ENCODE measurements around the gene PRKCA. TPM values are rescaled to one million over a fixed set of nuclear protein-coding genes. Genes with fewer than 3 reads are reported as not detected.

The PRKCA gene
- total and polyA plus RNA-seq, 2 of the 13 experiments (the other 11 are each of a cell fraction or from before 2014, with no cell fraction given), result 18.5 to 21.5 TPM

GRCh38 chr17:66459811-66460270, 157.4 kb downstream of the PRKCA start (continued):
- TF ChIP-seq AHDC1 (CRISPR knock-in tag; IDR thresholded peaks at IDR 0.05; ENCODE audit: borderline replicate concordance) (peak; percentile 74; the same call in 1 of the 2 replicates), MEF2D (CRISPR knock-in tag; IDR thresholded peaks at IDR 0.05) (0 out of 2 replicates have a peak, but pooled peaks have one; percentile 35), ZMAT3 (CRISPR knock-in tag; conservative IDR thresholded peaks at IDR 0.05) (peak; percentile 57; the same call in 1 of the 2 replicates), SP4 (CRISPR knock-in tag; IDR thresholded peaks at IDR 0.05) (no peak), HIVEP1 (CRISPR knock-in tag; IDR thresholded peaks at IDR 0.05) (no peak), CEBPB (IDR thresholded peaks at IDR 0.05; ENCODE audit: borderline replicate concordance, low read depth, low read length) (peak; percentile 98), KMT2A (CRISPR knock-in tag; IDR thresholded peaks at IDR 0.05) (peak; percentile 80; the same call in 1 of the 2 replicates), MXD4 (CRISPR knock-in tag; IDR thresholded peaks at IDR 0.05) (0 out of 2 replicates have a peak, but pooled peaks have one; percentile 40), ZNF350 (CRISPR knock-in tag; IDR thresholded peaks at IDR 0.05; ENCODE audit: borderline replicate concordance, low read depth) (no peak), HIC2 (CRISPR knock-in tag; IDR thresholded peaks at IDR 0.05; ENCODE audit: low read depth) (peak; percentile 44; the same call in 1 of the 2 replicates), SOX6 (IDR thresholded peaks at IDR 0.05) (no peak), SOX6 (CRISPR knock-in tag; IDR thresholded peaks at IDR 0.05) (peak; percentile 90), HDAC2 (CRISPR knock-in tag; IDR thresholded peaks at IDR 0.05) (peak; percentile 79), ZFAT (CRISPR knock-in tag; conservative IDR thresholded peaks at IDR 0.05) (no peak), RNF219 (CRISPR knock-in tag; IDR thresholded peaks at IDR 0.05) (0 out of 2 replicates have a peak, but pooled peaks have one; percentile 52), TOE1 (CRISPR knock-in tag; IDR thresholded peaks at IDR 0.05) (no peak), MTF1 (CRISPR knock-in tag; IDR thresholded peaks at IDR 0.05) (0 out of 2 replicates have a peak, but pooled peaks have one; percentile 39)
- TF ChIP-seq, protein P1, sequence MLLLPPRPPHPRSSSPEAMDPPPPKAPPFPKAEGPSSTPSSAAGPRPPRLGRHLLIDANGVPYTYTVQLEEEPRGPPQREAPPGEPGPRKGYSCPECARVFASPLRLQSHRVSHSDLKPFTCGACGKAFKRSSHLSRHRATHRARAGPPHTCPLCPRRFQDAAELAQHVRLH (CRISPR knock-in tag; IDR thresholded peaks at IDR 0.05; ENCODE audit: borderline replicate concordance, low read depth), result peak; percentile 20; the same call in 1 of the 2 replicates
- TF ChIP-seq, protein P2, sequence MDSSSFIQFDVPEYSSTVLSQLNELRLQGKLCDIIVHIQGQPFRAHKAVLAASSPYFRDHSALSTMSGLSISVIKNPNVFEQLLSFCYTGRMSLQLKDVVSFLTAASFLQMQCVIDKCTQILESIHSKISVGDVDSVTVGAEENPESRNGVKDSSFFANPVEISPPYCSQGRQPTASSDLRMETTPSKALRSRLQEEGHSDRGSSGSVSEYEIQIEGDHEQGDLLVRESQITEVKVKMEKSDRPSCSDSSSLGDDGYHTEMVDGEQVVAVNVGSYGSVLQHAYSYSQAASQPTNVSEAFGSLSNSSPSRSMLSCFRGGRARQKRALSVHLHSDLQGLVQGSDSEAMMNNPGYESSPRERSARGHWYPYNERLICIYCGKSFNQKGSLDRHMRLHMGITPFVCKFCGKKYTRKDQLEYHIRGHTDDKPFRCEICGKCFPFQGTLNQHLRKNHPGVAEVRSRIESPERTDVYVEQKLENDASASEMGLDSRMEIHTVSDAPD (CRISPR knock-in tag; IDR thresholded peaks at IDR 0.05), result 0 out of 2 replicates have a peak, but pooled peaks have one; percentile 41

All from HepG2 (cell line).